HepG2 (cell line): ENCODE results near the gene SPOP. TPM values are rescaled to one million over a fixed set of nuclear protein-coding genes. Genes with fewer than 3 reads are reported as not detected.
A peak's percentile ranks its signal among the peaks of the same experiment; 100 is the strongest.

ENCODE experiments used
- CBX1 ChIP-seq: IDR thresholded peaks from one replicate; pipeline ENCODE4 v1.6.1; 2016; ENCODE audit warnings: antibody characterized with exemption, low read depth
- DPF2 ChIP-seq: sonication (generic); formaldehyde crosslinking; IDR thresholded peaks from 2 replicates; pipeline ENCODE4 v1.4.0; 2020; ENCODE audit warnings: mild to moderate bottlenecking, low read depth, missing genetic modification reagents, borderline replicate concordance
- EZH2 ChIP-seq: conservative IDR thresholded peaks from 2 replicates; pipeline ENCODE4 v1.6.1; 2012; ENCODE audit warnings: mild to moderate bottlenecking, low read depth, low read length, moderate library complexity
- HDAC1 ChIP-seq: sonication (generic); formaldehyde crosslinking; IDR thresholded peaks from 2 replicates; pipeline ENCODE4 v1.5.1; 2020; ENCODE audit warnings: mild to moderate bottlenecking, missing genetic modification reagents
- JARID2 ChIP-seq: sonication (generic); formaldehyde crosslinking; IDR thresholded peaks from 2 replicates; pipeline ENCODE4 v1.8.1; 2023; ENCODE audit warnings: missing genetic modification reagents, inconsistent platforms; ENCODE audit not compliant: insufficient replicate concordance
- MYPOP ChIP-seq: sonication (generic); formaldehyde crosslinking; IDR thresholded peaks from 2 replicates; pipeline ENCODE4 v1.8.1; 2023; ENCODE audit warnings: mild to moderate bottlenecking, moderate library complexity, missing genetic modification reagents
- ZHX2 ChIP-seq, 2 experiments: sonication (generic) in 1 of 2; formaldehyde crosslinking in 1 of 2; IDR thresholded peaks; 2 replicates each; pipeline versions ENCODE4 v1.6.1 to v1.9.0; 2014 to 2022; ENCODE audit warnings: antibody characterized with exemption in 1 of 2, borderline replicate concordance in 1 of 2, inconsistent platforms in 1 of 2, low read depth in 1 of 2, missing genetic modification reagents in 1 of 2
- ZNF292 ChIP-seq: sonication (generic); formaldehyde crosslinking; IDR thresholded peaks from 2 replicates; pipeline ENCODE4 v1.8.1; 2022; ENCODE audit warnings: mild to moderate bottlenecking, low read depth, missing genetic modification reagents, borderline replicate concordance
- ZNF687 ChIP-seq: sonication (generic); formaldehyde crosslinking; IDR thresholded peaks from 2 replicates; pipeline ENCODE4 v1.5.1; 2020; ENCODE audit warnings: mild to moderate bottlenecking, missing genetic modification reagents, moderate library complexity
- polyA plus RNA-seq, 8 experiments: library from polyadenylated mRNA; depleted of rRNA in 3 of 8; stranded (reverse) in 7 of 8; unstranded in 1 of 8; fragments of >200 nt; fragmentation: Illumina TruSeq in 4 of 8; extraction: Trizol in 4 of 8; gene quantifications; 2 replicates each; pipeline versions ENCODE4 v1.2.1 to v1.2.3, GENCODE V29; 2011 to 2016; ENCODE audit warnings: low read depth in 4 of 8, missing spikeins in 1 of 8, mixed read lengths in 1 of 8; ENCODE audit not compliant: insufficient read depth in 1 of 8
- total RNA-seq, 5 experiments: library from RNA; depleted of rRNA; stranded (reverse); fragments of >200 nt; fragmentation: Illumina TruSeq; extraction: Trizol; gene quantifications; 2 replicates each; pipeline ENCODE4 v1.2.3, GENCODE V29; 2016; ENCODE audit warnings: low read depth in 1 of 5

SPOP gene
- total and polyA plus RNA-seq, 2 of the 13 experiments (the other 11 are each of a cell fraction or from before 2014, with no cell fraction given): 52.8 to 60.8 TPM

- peak; percentile 68; the same call in 1 of the 2 replicates for TF ChIP-seq MYPOP (CRISPR knock-in tag)
- peak; percentile 51 for TF ChIP-seq JARID2
- peak; percentile 57; the same call in 1 of the 2 replicates for TF ChIP-seq ZHX2 (IDR thresholded peaks at IDR 0.05; ENCODE audit: low read depth)
- TF ChIP-seq ZHX2 (CRISPR knock-in tag; IDR thresholded peaks at IDR 0.05; ENCODE audit: borderline replicate concordance): no peak
- TF ChIP-seq CBX1: peak; percentile 81
- TF ChIP-seq DPF2 (CRISPR knock-in tag): no peak
- peak; percentile 94 for TF ChIP-seq ZNF687
- TF ChIP-seq HDAC1 (CRISPR knock-in tag): peak; percentile 59; the same call in 1 of the 2 replicates
- TF ChIP-seq EZH2: no peak
- peak; percentile 90 for TF ChIP-seq ZNF292 (CRISPR knock-in tag)
Measured at GRCh38 chr17:49567871-49568694, 109.8 kb downstream of the SPOP start (continued).
